Stimulated activated CD8-positive, alpha-beta memory T cell treated with anti-CD3 and anti-CD28 coated beads, Interleukin-7, amount 100 ng/mL, for 24 hours (primary cell): ENCODE results near the gene TRAM2.

Experiments used
- DNase-seq: peaks from one replicate; pipeline ENCODE4 v3.0.0-alpha.2; 2020; ENCODE audit warnings: low read depth

TRAM2 gene

DNA sequence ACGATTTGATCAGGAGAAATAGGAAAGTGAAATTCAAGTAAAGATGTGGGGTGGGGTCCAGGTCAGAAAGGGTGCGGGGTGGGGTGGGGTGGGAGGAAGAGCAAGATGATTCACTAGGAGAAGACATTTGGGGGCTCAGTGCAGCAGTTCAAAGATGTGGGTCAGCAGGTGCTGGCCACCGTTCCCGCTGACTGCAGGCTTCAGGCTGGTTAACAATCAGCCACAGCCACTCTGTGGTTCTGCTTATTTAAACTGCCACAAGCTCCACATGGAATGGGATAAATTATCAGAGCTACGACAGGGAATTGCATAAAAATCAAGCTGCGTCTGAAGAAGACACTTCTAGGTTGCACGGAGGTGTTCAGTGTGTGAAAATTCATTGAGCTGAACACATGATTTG is 49.4 kb downstream of the TRAM2 start:
- DNase-seq = no peak

DNA sequence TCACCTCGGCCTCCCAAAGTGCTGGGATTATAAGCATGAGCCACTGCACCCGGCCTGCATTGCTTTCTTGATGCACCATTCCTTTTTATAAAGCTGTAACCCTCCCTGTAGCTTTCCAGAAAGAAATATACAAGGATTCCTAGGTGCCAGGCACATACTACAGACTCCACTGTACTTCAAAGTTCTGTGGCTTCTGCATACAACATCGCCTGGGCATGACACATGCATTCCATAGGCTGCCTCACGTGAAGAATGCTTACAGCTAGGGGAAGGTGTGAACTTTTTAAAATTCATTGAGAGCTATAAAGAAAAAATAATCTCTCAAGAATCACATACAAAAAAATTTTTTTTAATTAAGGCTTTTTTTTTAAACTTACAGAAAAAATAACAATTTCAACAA is 50.2 kb downstream of the TRAM2 start:
- DNase-seq = no peak

DNA sequence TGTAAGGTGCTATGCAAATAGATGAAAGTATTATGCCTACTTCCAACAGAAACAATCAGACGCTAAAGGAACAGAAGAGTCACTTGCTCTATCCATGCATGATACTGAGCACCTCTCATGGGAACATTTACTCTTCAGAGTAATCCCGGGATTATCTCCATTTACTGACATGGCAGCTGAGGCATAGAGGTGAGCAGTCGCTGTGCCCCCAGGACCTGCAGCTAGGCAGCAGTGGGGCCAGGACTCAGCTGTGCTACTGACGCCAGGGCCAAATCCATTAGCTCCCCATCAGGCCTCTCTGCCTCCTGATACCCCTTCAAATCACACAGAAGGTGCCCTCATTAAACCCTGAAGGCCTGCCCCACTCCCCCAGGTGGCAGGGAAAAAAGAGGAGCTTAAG is 51.9 kb downstream of the TRAM2 start:
- DNase-seq = no peak

DNA sequence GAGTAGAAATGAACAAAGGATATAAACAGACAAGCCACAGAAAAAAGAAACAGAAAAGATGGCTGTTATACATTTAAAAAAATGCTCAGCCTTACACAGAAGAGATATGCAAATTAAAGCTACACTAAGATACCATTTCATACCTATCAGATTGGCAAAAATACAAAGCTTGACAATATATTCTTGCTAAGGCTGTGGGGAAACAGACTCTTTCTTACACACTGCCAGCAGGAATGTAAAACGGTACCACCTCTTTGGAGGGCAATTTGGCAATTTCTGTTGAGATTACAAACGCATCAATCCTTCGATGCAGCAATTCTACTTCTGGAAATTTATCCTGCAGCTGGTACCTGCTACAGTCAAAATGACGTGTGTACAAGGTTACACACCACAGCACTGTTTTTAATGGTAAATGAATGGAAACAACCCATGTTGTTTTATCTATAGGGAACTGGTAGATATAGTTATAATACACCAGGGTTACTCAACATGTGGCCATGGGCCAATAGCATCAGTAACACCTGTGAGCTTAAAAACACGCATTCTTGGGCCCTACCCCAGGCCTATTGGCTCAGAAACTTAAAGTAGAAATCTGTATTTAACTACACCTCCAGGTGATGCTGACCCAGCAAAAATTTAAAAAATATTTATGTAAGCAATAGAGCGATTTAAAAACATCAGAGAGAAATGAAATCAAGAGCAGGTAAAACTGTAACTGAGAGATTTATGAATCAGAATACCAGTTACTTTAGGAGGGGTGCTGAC is 53.3 kb downstream of the TRAM2 start:
- DNase-seq = no peak

DNA sequence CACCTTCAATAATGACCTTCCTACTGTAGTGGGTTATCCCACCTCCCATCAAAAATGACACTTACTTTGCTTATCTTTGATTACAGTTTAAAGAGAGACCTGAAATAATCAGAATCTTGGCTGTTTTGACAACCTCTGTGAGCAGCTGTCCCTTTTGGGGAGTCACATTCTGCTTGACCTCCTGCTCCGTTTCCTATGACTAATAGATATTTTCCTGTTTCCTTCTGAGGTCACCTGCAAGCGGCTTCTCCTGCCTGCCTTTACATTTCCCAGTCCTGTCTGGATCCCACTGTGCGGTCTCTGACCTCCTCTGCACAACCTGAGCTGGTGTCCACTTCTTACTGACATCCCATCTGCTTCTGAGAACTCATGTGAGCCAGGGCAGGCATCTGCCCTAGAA is 54.2 kb downstream of the TRAM2 start:
- no peak for DNase-seq

DNA sequence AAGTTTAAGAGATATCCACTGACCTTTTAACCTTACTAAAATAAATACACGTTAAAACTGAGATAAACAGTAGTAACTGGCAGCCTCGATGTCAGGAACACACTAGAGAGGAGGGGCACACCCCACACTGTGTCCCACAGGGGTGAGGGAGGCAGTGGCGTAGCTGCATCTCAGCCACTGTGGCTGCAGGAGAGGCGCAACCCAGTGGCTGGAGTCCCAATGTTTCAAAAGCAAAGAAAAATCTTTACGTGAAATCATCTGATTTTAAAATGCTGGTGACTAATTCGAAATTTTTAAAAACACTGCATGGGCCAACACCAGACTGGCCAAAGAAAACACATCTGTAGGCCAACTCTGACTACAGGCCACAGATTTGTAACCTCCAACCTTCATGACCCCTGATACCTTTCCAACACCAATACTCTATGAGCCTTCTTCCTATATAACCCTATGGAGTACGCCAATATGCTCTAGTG is 54.7 kb downstream of the TRAM2 start:
- DNase-seq = no peak

DNA sequence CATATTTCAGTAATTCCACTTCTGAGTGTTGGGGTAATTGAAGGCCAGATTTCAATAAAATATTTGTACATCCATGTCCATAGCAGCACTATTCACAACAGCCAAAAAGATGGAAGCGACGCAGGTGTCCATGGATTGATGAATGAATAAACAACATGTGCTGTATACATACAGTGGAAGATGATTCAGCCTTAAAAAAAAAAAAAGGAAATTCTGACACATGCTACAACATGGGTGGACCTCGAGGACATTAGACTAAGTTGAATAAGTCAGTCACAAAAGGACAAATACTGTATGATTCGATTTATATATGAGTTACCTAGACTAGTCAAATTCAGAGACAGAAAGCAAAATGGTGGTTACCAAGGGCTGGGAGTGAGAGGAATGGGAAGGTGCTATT is 57.2 kb downstream of the TRAM2 start:
- DNase-seq = no peak

DNA sequence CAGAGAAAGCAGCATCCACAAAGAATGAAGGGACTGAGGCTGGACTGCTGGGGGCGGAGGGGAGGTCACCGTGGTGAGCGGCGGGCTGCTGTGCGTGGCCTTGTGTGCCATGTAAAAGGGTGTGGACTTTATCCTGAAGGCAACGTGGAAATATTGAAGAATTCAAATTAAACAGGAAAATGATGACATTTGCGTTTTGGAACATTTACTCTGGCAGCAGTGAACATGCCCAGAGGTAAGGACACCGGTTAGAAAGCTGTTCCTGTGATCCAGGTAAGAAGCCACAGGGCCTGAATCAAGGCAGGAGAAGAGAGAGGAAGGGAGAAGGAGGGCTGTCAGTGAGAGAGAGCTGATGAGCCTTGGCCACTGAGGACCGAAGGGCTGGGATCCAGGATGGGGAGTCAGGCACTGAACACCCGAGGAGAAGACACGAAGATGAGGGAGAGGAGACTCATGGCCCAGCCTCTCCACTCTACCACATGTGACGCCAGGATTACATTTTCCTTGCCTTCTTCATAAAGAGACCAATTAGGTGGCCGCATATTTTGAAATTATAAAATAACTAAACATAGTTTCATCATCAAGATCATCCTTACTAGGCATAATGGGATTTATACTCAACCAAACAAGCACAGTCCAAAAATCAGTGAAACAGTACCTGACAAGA is 58.4 kb downstream of the TRAM2 start:
- no peak for DNase-seq

DNA sequence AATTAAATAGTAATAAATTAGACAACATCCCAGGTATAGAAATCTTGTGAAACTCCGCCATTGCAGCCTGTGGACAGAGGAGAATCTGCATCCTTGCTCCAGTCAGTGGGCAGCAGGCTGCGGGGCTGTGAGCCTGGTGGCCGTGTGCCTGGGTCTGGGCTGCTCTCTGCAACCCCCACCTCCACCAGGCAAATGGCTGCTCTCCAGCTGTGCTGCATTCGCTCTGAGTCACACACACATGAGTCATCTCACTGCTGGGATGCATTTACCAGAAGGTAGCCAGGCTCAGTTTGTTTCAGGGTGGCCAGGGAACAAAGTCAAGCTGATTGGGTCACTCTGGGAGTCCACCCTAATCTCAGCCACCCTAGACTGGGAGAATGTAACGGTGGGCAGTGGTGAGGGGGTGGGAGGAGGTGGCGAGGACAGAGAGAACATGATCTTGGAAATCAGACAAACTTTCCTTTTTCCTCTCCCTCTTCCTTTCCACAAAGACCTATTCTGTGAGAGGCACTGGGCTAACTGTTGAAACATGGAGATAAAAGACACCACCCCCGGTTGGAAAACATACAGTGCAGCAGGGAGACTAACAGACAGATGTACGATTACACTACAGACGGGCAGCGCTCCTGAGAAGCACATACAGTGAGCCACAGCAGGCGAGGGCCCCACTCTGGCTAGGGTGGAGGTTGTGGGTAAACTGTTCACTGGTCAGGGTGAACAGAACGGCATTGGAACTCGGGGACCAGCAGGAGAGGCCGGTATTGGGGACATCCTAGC is 59.2 kb downstream of the TRAM2 start:
- DNase-seq = no peak

DNA sequence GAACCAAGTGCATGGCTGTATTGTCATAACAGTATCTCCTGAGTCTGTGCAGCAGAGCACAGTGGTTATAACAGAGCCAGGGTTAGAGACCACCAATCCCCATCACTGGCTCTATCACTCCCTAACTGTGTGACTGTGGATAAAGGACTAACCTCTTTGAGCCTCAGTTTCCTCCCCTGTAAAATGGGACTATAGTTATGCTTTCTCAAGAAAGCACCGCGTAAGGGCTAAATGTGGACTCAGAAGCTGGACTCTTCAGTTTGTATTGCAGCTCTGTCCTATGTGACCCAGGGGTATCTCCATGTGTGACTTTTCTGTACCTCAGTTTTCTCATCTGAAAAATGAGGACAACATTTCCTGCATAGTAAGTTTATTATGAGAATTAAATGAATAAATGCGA is 59.9 kb downstream of the TRAM2 start:
- DNase-seq = no peak

DNA sequence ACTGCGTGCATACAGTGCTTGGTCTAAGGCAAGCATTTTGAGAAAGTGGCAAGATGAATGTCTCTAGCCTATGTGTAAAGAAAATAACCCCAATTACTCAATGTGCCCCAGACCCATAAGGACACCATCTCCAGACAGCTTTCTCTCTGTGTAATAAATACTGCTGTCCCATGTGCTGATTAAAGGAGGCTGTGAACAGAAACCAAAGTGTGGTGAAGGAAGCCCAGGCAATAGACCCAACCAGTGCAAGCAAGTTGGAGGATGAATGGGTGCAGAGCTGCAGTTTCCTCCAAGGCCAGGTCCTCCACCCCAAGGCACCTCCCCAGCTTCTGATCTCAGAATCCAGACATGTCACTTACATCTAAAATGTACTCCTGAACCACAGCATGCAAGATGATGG is 60.6 kb downstream of the TRAM2 start:
- no peak for DNase-seq

DNA sequence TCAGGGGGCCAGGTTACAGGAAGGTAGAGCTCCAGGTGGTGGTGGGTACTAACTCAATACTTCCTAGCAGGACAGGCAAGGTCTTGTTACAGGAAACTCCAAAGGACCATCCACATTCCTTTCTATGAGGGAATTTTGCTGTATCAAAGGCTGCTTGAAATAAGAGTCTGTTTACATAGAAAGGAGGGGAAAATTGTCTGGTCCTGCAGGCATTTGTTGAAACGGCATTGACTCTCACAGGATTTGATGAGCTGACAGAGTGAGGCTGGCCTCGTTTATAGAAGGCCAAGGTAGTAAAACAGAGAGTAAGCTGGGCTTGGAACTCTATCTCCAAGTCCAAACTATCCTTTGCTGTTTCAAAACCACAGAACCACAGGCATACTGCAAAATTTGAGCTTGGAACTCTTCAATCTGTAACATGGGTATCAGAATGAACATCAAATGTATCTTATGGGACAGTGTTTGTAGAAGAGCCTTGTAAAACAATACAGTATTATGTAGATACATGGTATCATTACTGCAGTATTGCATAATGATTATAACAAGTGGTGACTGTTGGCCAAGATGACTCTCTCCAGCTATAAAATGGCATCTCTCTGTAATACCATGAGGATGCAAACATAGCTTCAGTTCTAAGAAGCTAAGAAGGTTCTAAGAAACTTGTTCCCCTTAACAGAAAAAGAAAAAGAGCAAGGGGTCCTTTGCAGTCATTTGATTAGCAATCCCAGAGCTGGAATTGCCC is 61.5 kb downstream of the TRAM2 start:
- DNase-seq = no peak

DNA sequence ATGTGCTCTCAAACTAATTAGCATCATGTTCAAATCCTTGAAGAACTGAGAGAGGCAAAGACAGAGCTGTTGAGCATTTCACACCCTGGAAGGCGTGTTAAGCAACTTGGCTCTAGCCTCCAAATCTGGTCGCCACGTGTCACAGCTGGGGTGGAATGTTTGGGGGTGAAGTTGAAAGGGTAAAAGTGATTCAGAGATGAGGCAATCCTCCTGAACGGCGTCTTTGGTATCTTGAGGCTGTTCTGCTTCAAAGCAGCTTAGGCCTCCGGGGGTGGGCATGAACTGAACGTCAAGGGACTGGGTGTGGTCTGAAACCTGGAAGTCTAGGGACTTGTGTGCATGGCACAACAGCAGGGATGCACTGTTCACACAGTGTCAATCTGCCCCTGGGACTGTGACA is 62.3 kb downstream of the TRAM2 start:
- DNase-seq = no peak

DNA sequence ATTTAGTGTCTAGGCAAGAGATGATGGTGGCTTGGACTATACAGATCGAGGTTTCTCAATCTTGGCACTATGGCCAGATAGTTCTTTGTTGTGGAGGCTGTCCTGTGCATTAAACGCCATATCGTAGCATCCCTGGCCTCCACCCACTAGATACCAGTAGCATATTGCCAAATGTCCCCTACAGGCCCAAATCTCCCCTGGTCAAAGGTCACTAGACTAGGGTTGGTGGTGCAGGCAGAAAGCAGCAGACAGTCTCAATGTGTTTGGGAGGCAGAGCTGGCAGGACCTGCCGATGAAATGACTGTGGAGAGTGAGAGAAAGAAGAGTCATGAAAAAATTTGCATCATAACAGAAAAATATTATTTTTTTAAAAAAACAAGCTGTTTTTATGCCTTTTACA is 63.0 kb downstream of the TRAM2 start:
- no peak for DNase-seq

DNA sequence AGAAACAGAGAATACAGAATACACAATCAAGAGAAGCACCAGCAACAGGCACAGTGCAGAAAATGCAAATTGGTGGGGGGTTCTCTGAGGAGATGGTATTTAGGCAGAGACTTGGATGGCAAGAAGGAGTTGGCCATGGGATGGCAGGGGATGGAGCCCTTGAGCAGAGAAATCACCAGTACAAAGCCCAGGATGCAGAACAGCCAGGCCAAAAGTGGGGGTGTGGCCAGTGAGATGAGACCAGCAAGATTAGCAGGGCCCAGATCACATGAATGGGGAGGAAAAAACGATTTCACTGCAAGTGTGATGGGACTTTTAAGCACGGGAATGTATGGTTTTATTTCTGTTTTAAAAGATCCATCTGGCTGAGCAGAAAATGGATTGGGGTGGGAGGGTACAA is 63.4 kb downstream of the TRAM2 start:
- DNase-seq = no peak

DNA sequence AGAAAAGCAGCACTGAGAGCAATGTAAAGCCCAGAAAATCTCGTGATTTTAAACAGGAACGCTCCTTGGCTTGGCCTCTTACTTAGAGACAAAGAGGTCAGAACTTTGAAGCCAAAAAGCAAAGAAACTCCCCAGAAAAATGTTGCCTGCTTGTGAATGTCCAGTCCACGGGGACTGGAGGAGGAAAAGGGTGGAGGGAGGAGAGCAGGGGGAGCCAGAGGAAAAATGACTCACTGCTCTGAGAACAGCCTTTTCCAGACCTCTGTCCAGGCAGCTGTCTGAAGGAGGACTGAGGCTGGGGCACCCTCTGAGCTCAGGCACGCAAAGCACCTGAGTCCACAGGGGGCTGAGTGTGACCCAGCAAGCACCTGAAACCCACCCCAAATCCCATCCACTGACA is 64.7 kb downstream of the TRAM2 start:
- DNase-seq = no peak

DNA sequence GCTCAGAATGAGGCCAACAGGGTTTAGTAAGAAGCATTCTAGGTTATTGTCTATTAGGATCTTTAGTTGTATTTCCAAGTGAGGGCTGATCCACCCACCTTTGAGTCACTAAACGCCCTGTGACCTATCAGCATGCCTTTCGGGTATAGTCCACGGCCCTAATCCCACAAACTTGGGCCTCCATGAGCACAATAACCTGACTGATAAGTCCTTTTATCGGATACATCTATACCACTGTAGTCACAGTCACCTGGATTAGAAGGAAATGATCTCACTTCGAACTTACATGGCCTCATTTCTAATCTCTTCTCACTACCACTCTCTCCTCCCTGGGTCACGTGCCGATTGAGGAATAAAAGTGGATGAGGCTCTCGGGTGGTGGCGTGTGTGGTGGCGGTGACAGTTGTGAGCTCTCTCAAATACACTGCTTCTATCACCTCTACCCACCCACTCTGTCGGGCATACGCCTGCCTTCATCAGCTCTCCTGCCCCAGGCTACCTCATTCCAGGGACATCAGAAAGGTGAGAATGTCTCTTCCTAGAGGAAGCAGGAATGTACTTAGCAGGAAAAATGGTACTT is 65.2 kb downstream of the TRAM2 start:
- no peak for DNase-seq

DNA sequence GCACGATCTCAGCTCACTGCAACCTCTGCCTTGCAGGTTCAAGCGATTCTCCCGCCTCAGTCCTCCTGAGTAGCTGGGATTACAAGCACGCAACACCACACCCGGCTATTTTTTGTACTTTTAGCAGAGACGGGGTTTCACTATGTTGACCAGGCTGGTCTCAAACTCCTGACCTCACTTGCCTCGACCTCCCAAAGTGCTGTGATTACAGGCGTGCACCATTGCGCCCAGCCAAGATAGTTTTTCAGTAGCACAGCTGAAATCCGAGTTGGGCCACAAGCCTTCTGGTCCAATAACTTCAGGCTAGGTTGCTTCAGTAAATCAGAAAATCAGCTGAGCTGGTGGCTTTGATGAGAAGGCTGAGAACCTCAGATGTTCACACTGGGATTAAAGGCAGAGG is 65.7 kb downstream of the TRAM2 start:
- no peak for DNase-seq

DNA sequence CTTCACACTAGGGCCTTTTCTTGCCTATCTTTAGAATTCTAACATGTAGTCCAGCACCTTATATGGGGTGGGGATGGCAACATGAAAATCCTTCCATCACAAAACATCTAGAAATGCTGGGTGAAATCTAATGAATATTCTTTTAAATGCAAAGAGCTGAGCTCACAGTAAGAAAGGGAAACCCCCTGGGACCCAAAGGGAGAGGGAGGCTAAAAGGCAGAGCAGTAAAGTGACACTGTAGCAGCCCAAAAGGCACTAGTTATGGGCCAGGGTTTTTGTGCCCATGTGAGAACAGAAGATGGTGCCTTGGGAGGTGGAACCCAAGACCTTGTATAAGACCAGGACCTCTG is 66.7 kb downstream of the TRAM2 start:
- DNase-seq = no peak

DNA sequence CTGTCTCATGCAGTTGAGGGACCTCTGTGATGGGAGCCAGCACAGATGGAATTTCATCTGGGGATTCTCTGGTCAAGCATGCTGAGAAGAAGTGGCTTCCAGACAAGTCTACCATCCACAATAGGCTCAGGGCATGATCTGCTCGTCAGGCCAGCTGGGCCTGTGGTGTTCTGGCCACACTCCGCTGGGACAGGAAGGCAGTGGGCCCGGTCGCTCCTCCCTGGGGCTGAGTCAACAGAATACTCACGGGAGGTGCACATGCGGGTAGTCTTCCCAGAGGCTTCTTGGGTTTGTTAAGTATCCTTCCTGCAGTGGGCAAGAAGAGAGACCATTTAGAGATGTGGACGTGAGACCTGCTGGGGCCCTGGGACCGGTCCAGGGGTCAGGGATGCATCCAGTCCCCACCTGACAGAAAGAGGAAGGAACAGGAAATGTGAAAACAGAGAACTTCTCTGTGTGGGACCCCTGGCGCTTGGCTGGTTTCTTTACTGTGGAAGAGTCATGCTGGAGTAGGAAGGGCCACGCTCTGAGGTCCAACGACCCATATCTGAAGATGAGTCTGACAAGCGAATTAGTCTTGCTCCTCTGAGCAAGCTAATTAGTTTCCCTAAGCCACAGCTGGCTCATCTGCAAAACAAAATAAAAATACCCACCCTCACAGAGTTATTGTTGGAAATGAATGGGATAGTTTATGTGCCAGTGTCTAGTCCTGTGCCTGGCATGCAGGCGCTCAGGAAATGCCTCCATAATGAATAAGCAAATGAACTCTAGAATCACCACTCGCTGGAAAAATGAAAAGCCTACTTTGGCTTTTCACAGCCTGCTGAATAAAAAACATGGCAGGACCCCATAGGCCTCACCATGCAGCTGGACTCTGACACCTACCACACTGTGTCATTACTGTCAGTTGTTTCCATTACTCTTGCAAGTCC is 67.3 kb downstream of the TRAM2 start:
- no peak for DNase-seq

DNA sequence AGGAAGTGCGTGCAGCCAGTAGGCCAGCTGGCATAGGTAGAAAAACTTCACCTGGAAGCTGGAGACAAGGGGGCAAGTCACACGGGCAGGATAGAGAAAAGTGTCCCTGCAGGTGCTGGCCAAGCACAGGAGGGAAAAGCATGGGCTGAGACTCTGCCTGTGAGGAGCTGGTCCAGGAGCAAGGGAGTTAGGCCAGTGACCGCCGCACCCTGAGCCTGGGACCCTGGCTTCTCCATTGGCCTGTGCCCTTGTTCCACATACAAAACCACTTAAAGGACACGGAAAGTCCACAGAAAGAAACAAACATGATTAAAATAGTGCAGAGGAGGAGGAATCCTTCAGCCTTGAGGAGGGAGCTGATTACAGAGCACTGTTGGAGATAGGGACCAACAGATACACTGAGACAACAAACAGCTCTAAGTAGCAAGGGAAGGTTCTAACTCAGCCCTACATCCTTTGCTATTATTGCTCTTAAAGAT is 68.6 kb downstream of the TRAM2 start:
- no peak for DNase-seq
